Dendritic cell treated with granulocyte-macrophage colony-stimulating factor and Interleukin-4, amounts not matched to agents 40 ng/mL and 50 ng/mL, for 4 days (primary cell): ENCODE results near the gene IFITM10.

Source experiments
- H3K27ac Mint-ChIP-seq: one replicate; pipeline ENCODE4 v1.8.0; 2022; ENCODE audit warnings: mild to moderate bottlenecking, mixed read lengths
- H3K27me3 Mint-ChIP-seq: one replicate; pipeline ENCODE4 v1.8.0; 2022; ENCODE audit warnings: mild to moderate bottlenecking, mixed read lengths
- H3K36me3 Mint-ChIP-seq: one replicate; pipeline ENCODE4 v1.8.0; 2022; ENCODE audit warnings: low read depth, mixed read lengths
- H3K4me1 Mint-ChIP-seq: one replicate; pipeline ENCODE4 v1.8.0; 2022; ENCODE audit warnings: low read depth, mixed read lengths
- H3K4me3 Mint-ChIP-seq: one replicate; pipeline ENCODE4 v1.8.0; 2022; ENCODE audit warnings: mild to moderate bottlenecking, moderate library complexity, mixed read lengths
- H3K9me3 Mint-ChIP-seq: one replicate; pipeline ENCODE4 v1.8.0; 2022; ENCODE audit warnings: mixed read lengths
- intact Hi-C: fragments of 100-400 bp; cut with micrococcal nuclease; formaldehyde crosslinking; loops from one replicate; pipeline ENCODE4 v1.15.0; 2022

The IFITM10 gene

GRCh38 chr11:1781593-1781975 is 31.2 kb upstream of the IFITM10 start:
- no peaks in the 10 kb centered on the region for H3K9me3 Mint-ChIP-seq
- peaks cover 36% of the 10 kb centered on the region for H3K27me3 Mint-ChIP-seq
- peaks cover 100% of the 10 kb centered on the region for H3K4me1 Mint-ChIP-seq
- peak overlapping the region; percentile 82 for H3K27ac Mint-ChIP-seq
- H3K36me3 Mint-ChIP-seq, result no peaks in the 10 kb centered on the region
- intact Hi-C loops, result no loop called here
- H3K4me3 Mint-ChIP-seq, result no peak overlapping the region

- intact Hi-C loops, result no loop called here
- Mint-ChIP-seq H3K27ac (peak overlapping the region; percentile 82), H3K36me3 (no peaks in the 10 kb centered on the region), H3K4me3 (no peak overlapping the region), H3K4me1 (peaks cover 95% of the 10 kb centered on the region), H3K9me3 (no peaks in the 10 kb centered on the region), H3K27me3 (peaks cover 37% of the 10 kb centered on the region)
Observed at GRCh38 chr11:1780700-1781592, 30.6 kb upstream of the IFITM10 start.

GRCh38 chr11:1779806-1780699 is 29.7 kb upstream of the IFITM10 start:
- Mint-ChIP-seq H3K27ac (peak overlapping the region; percentile 82), H3K4me1 (peaks cover 86% of the 10 kb centered on the region), H3K27me3 (peaks cover 35% of the 10 kb centered on the region), H3K36me3 (no peaks in the 10 kb centered on the region), H3K4me3 (no peak overlapping the region), H3K9me3 (no peaks in the 10 kb centered on the region)
- intact Hi-C loops, result no loop called here

GRCh38 chr11:1779034-1779805 is 28.8 kb upstream of the IFITM10 start:
- intact Hi-C loops, result no loop called here
- Mint-ChIP-seq H3K36me3 (no peaks in the 10 kb centered on the region), H3K27me3 (peaks cover 28% of the 10 kb centered on the region), H3K27ac (peak overlapping the region; percentile 82), H3K4me3 (no peak overlapping the region), H3K9me3 (no peaks in the 10 kb centered on the region), H3K4me1 (peaks cover 86% of the 10 kb centered on the region)

GRCh38 chr11:1778141-1778911 is 27.9 kb upstream of the IFITM10 start:
- peak overlapping the region; percentile 48 for H3K27ac Mint-ChIP-seq
- H3K4me1 Mint-ChIP-seq, result peaks cover 86% of the 10 kb centered on the region
- H3K4me3 Mint-ChIP-seq, result no peak overlapping the region
- intact Hi-C loops, result no loop called here
- no peaks in the 10 kb centered on the region for H3K9me3 Mint-ChIP-seq
- H3K27me3 Mint-ChIP-seq, result peaks cover 29% of the 10 kb centered on the region
- H3K36me3 Mint-ChIP-seq, result no peaks in the 10 kb centered on the region

- Mint-ChIP-seq H3K4me3 (no peak overlapping the region), H3K27me3 (peaks cover 29% of the 10 kb centered on the region), H3K4me1 (peaks cover 85% of the 10 kb centered on the region), H3K36me3 (no peaks in the 10 kb centered on the region), H3K27ac (peak overlapping the region; percentile 48), H3K9me3 (no peaks in the 10 kb centered on the region)
- intact Hi-C loops, result no loop called here
Observed at GRCh38 chr11:1777737-1778136, 27.3 kb upstream of the IFITM10 start.

GRCh38 chr11:1776944-1777715 is 26.7 kb upstream of the IFITM10 start:
- peaks cover 29% of the 10 kb centered on the region for H3K27me3 Mint-ChIP-seq
- peaks cover 85% of the 10 kb centered on the region for H3K4me1 Mint-ChIP-seq
- H3K36me3 Mint-ChIP-seq, result no peaks in the 10 kb centered on the region
- no peaks in the 10 kb centered on the region for H3K9me3 Mint-ChIP-seq
- intact Hi-C loops, result no loop called here
- H3K27ac Mint-ChIP-seq, result peak overlapping the region; percentile 48
- no peak overlapping the region for H3K4me3 Mint-ChIP-seq

- Mint-ChIP-seq H3K27ac (no peak overlapping the region), H3K9me3 (no peaks in the 10 kb centered on the region), H3K4me1 (peaks cover 85% of the 10 kb centered on the region), H3K27me3 (peaks cover 29% of the 10 kb centered on the region), H3K36me3 (no peaks in the 10 kb centered on the region), H3K4me3 (no peak overlapping the region)
- intact Hi-C loops, result no loop called here
Observed at GRCh38 chr11:1776331-1776851, 26.0 kb upstream of the IFITM10 start.

- H3K9me3 Mint-ChIP-seq, result no peaks in the 10 kb centered on the region
- intact Hi-C loops, result no loop called here
- H3K36me3 Mint-ChIP-seq, result no peaks in the 10 kb centered on the region
- peaks cover 21% of the 10 kb centered on the region for H3K27me3 Mint-ChIP-seq
- no peak overlapping the region for H3K27ac Mint-ChIP-seq
- peaks cover 85% of the 10 kb centered on the region for H3K4me1 Mint-ChIP-seq
- H3K4me3 Mint-ChIP-seq, result no peak overlapping the region
Observed at GRCh38 chr11:1774886-1775285, 24.5 kb upstream of the IFITM10 start.

GRCh38 chr11:1773994-1774550 is 23.7 kb upstream of the IFITM10 start:
- H3K9me3 Mint-ChIP-seq, result no peaks in the 10 kb centered on the region
- peaks cover 85% of the 10 kb centered on the region for H3K4me1 Mint-ChIP-seq
- peaks cover 16% of the 10 kb centered on the region for H3K27me3 Mint-ChIP-seq
- intact Hi-C loops, result no loop called here
- no peaks in the 10 kb centered on the region for H3K36me3 Mint-ChIP-seq
- peak overlapping the region; percentile 87 for H3K27ac Mint-ChIP-seq
- no peak overlapping the region for H3K4me3 Mint-ChIP-seq

- H3K4me1 Mint-ChIP-seq, result peaks cover 85% of the 10 kb centered on the region
- peak overlapping the region; percentile 87 for H3K27ac Mint-ChIP-seq
- H3K9me3 Mint-ChIP-seq, result no peaks in the 10 kb centered on the region
- peaks cover 14% of the 10 kb centered on the region for H3K27me3 Mint-ChIP-seq
- H3K4me3 Mint-ChIP-seq, result peak overlapping the region; percentile 32
- H3K36me3 Mint-ChIP-seq, result no peaks in the 10 kb centered on the region
- intact Hi-C loops, result no loop called here
Observed at GRCh38 chr11:1773131-1773993, 23.0 kb upstream of the IFITM10 start.
